Right lobe of liver (tissue), 6 donors: ENCODE data around the gene ZNF768. TPM values are rescaled to one million over a fixed set of nuclear protein-coding genes. Genes with fewer than 3 reads are reported as not detected.

ENCODE experiments used
- ATAC-seq, 4 donors: fragments of 200-7000 bp; cut with Tn5 transposase; one replicate each; pipeline ENCODE4 v1.9.1; 2020; ENCODE audit warnings: mild to moderate bottlenecking in 4 of 4, moderate library complexity in 4 of 4
- DNase-seq, 3 donors: peaks; one replicate each; pipeline ENCODE4 v3.0.0-alpha.2; 2020
- H3K27ac ChIP-seq, 3 donors: fragments of 200-600 bp; one replicate each; pipeline ENCODE4 v1.8.0; 2022
- H3K27me3 ChIP-seq, 2 donors: fragments of 200-600 bp; one replicate each; pipeline ENCODE4 v1.8.0; 2022
- H3K36me3 ChIP-seq, 4 donors: fragments of 200-600 bp; sonication (generic) in 1 of 4; one replicate each; pipeline versions ENCODE4 v1.5.1 to v1.8.0; 2017 to 2022; ENCODE audit warnings: control low read depth in 1 of 4
- H3K4me1 ChIP-seq, 4 donors: fragments of 200-600 bp; sonication (generic) in 1 of 4; one replicate each; pipeline versions ENCODE4 v1.5.1 to v1.8.0; 2017 to 2022; ENCODE audit warnings: control low read depth in 1 of 4
- H3K4me3 ChIP-seq, 3 donors: fragments of 200-600 bp; one replicate each; pipeline ENCODE4 v1.8.0; 2022
- H3K9me3 ChIP-seq, 4 donors: fragments of 200-600 bp; sonication (generic) in 1 of 4; one replicate each; pipeline versions ENCODE4 v1.5.1 to v1.8.0; 2017 to 2022; ENCODE audit warnings: control low read depth in 1 of 4
- POLR2A ChIP-seq: fragments of 450-650 bp; IDR thresholded peaks from one replicate; pipeline ENCODE4 v1.6.1; 2017; ENCODE audit warnings: antibody characterized with exemption, mild to moderate bottlenecking
- WGBS: methylation state at CpG from one replicate; pipeline ENCODE4 v1.1.6; 2018; ENCODE audit warnings: low coverage, low lambda C conversion rate; ENCODE audit not compliant: insufficient coverage; ENCODE audit errors: missing lambda C conversion rate; 5-methylcytosine and 5-hydroxymethylcytosine counted together
- intact Hi-C, 2 donors: fragments of 100-400 bp; cut with DNase I; formaldehyde crosslinking; loops; one replicate each; pipeline versions ENCODE4 v1.11.2 to v1.14.1; 2022
- total RNA-seq, 6 experiments: library from RNA; depleted of rRNA in 2 of 6; stranded (reverse); fragments of >200 nt in 2 of 6; fragmentation: NEBNext Ultra II Directional in 3 of 6; extraction: Animal tissue kit (Norgen Biotek cat#: 25700) in 3 of 6; gene quantifications; one replicate each; pipeline versions ENCODE4 v1.1.0 to v1.2.4, GENCODE V29; 2016 to 2023
- TF ChIP-seq, protein P1 (sequence below), 4 donors: fragments of 200-600 bp in 3 of 4; fragments of 450-650 bp in 1 of 4; IDR thresholded peaks; one replicate each; pipeline versions ENCODE4 v1.5.1 to v1.8.0; 2016 to 2022; ENCODE audit warnings: antibody characterized with exemption in 4 of 4, mild to moderate bottlenecking in 2 of 4
- donor health status: DM: no; HTN: yes; CAD: no.
- donor health status: DM: no; HTN: no; CAD: no.
- donor health status: DM: no; HTN: no; CAD: no.
- donor health status: DM: no; HTN: yes; CAD: no.
- donor health status: DM: no; HTN: yes; CAD: no.

The ZNF768 gene
- total RNA-seq, 6 experiments from 2014 or later = 14.7 to 21.2 (median 18.8) TPM

GRCh38 chr16:30519120-30520049 is 7.0 kb downstream of the ZNF768 start:
- H3K4me1 ChIP-seq = peaks cover 0 to 18% (median 8%) of the 10 kb centered on the region in 4 donors
- DNase-seq (no peak), ATAC-seq (no peak)
- no peaks in the 10 kb centered on the region for H3K9me3 ChIP-seq
- H3K27ac ChIP-seq = no peak overlapping the region
- no peaks in the 10 kb centered on the region for H3K36me3 ChIP-seq
- no peak overlapping the region for H3K4me3 ChIP-seq
- 90% methylated on average over 9 of the region's 20 CpGs for WGBS
- H3K27me3 ChIP-seq = no peaks in the 10 kb centered on the region
- TF ChIP-seq, protein P1, sequence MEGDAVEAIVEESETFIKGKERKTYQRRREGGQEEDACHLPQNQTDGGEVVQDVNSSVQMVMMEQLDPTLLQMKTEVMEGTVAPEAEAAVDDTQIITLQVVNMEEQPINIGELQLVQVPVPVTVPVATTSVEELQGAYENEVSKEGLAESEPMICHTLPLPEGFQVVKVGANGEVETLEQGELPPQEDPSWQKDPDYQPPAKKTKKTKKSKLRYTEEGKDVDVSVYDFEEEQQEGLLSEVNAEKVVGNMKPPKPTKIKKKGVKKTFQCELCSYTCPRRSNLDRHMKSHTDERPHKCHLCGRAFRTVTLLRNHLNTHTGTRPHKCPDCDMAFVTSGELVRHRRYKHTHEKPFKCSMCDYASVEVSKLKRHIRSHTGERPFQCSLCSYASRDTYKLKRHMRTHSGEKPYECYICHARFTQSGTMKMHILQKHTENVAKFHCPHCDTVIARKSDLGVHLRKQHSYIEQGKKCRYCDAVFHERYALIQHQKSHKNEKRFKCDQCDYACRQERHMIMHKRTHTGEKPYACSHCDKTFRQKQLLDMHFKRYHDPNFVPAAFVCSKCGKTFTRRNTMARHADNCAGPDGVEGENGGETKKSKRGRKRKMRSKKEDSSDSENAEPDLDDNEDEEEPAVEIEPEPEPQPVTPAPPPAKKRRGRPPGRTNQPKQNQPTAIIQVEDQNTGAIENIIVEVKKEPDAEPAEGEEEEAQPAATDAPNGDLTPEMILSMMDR (IDR thresholded peaks at IDR 0.05) = no peak
- TF ChIP-seq POLR2A = no peak
- intact Hi-C loops = loop anchor here in 1 of 2 donors (10.0 kb wide), 2 partner anchors 65 to 85 kb away; partner anchors contain the start of gene DCTPP1

- ATAC-seq (no peak), DNase-seq (no peak)
- WGBS = 93% methylated on average over 8 of the region's 10 CpGs
- no peaks in the 10 kb centered on the region for H3K36me3 ChIP-seq
- H3K27me3 ChIP-seq = no peaks in the 10 kb centered on the region
- intact Hi-C loops = loop anchor here in 1 of 2 donors (10.0 kb wide), 1 partner anchor 64 kb away; no protein-coding TSS in a partner anchor
- no peak overlapping the region for H3K27ac ChIP-seq
- peaks cover 0 to 18% (median 8%) of the 10 kb centered on the region in 4 donors for H3K4me1 ChIP-seq
- H3K9me3 ChIP-seq = no peaks in the 10 kb centered on the region
- H3K4me3 ChIP-seq = no peak overlapping the region
- no peak for TF ChIP-seq POLR2A
- TF ChIP-seq, protein P1 (IDR thresholded peaks at IDR 0.05) = no peak
These were observed 7.8 kb downstream of the ZNF768 start for GRCh38 chr16:30518552-30518951.

DNA sequence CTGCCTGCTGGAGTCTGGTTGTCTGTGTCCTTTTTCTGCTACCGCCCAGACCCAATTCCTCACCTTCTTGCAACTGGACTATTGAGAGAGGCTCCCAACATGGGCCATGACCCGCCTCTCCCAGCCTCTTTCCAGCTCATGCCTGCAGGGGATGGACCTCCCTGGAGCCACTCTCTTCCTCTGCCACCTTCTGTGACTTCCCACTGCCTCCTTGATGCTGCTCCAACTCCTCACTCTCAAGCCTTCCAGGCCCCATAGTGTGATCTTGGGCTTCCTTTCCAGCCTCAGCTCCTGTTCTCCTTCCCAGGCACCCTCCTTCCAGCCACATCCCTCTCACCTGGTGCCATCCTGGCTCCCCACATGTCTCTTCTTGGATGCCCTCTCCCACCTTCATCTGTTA is 11.1 kb downstream of the ZNF768 start:
- intact Hi-C loops = loop anchor here in 1 of 2 donors (10.0 kb wide), 1 partner anchor 60 kb away; no protein-coding TSS in a partner anchor
- ATAC-seq = no peak
- Histone ChIP-seq H3K4me1 (no peaks in the 10 kb centered on the region), H3K36me3 (peaks cover 0 to 14% (median 0%) of the 10 kb centered on the region in 4 donors), H3K4me3 (no peak overlapping the region), H3K27me3 (no peaks in the 10 kb centered on the region), H3K9me3 (no peaks in the 10 kb centered on the region), H3K27ac (no peak overlapping the region)
- 80% methylated on average over 1 of the region's 2 CpGs for WGBS
- no peak for DNase-seq
- TF ChIP-seq, protein P1 (IDR thresholded peaks at IDR 0.05) = no peak
- no peak for TF ChIP-seq POLR2A

DNA sequence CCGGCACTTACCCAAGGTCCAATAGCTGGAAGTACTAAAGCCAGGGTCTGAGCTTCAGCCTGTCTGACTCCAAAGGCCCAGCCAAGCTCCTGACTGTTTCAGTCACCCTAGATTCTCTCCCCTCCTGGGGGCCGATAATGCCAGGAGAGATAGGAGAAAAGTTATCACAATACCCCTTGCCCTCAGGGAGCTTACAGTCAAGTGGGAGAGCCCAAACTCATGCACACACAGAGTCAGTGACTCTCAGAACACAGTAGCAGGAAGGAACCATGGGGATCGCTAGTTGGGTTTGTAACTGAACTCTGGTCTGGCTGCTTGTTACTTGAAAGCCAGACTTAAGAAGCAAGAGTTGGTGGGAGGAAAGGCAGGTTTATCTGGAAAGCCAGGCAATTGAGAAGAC is 14.9 kb downstream of the ZNF768 start:
- Histone ChIP-seq H3K9me3 (no peaks in the 10 kb centered on the region), H3K36me3 (peaks cover 0 to 20% (median 0%) of the 10 kb centered on the region in 4 donors), H3K27me3 (no peaks in the 10 kb centered on the region), H3K27ac (no peak overlapping the region), H3K4me1 (no peaks in the 10 kb centered on the region), H3K4me3 (no peak overlapping the region)
- no peak for DNase-seq
- intact Hi-C loops = loop anchor here in 1 of 2 donors (10.0 kb wide), 1 partner anchor 57 kb away; no protein-coding TSS in a partner anchor
- TF ChIP-seq, protein P1 (IDR thresholded peaks at IDR 0.05) = no peak
- no peak for TF ChIP-seq POLR2A
- 100% methylated on average over 1 of the region's 3 CpGs for WGBS
- ATAC-seq = no peak
